Measurements from ENCODE around the gene CLRN2. TPM values are rescaled to one million over a fixed set of nuclear protein-coding genes. Genes with fewer than 3 reads are reported as not detected.

Gene CLRN2
- total and polyA plus RNA-seq, 2 of the 4 experiments (the other 2 are of a cell fraction): not detected

- Histone ChIP-seq H3K14ac (replicated peaks; ENCODE audit: low read depth, low read length) (no peak overlapping the region), H4K91ac (ENCODE audit: insufficient read depth, low read depth, low read length) (no peak overlapping the region), H3K9me3 (ENCODE audit: control insufficient read depth, insufficient read depth, low read length) (no peaks in the 10 kb centered on the region), H2BK5ac (ENCODE audit: low read depth, low read length, poor library complexity, severe bottlenecking) (no peak overlapping the region), H3K79me1 (ENCODE audit: low read depth in 1 of 2, low read length in 2 of 2) (no peaks in the 10 kb centered on the region), H2AFZ (replicated peaks; ENCODE audit: low read length, poor library complexity) (no peak overlapping the region), H3K27me3 (ENCODE audit: control insufficient read depth, insufficient read depth, low read length) (no peaks in the 10 kb centered on the region), H4K5ac (ENCODE audit: low read depth, low read length) (no peak overlapping the region), H2BK15ac (ENCODE audit: low read depth, low read length) (no peak overlapping the region), H2AK9ac (replicated peaks; ENCODE audit: low read depth, low read length, poor library complexity) (no peak overlapping the region), H3K18ac (ENCODE audit: low read depth, low read length) (no peak overlapping the region), H2BK20ac (ENCODE audit: low read depth, low read length) (no peak overlapping the region), H3K56ac (ENCODE audit: extremely low read depth, insufficient read depth, low read length) (no peak overlapping the region), H3K23ac (ENCODE audit: low read depth, low read length) (no peak overlapping the region), H3K9me1 (ENCODE audit: insufficient read depth, low read length) (no peaks in the 10 kb centered on the region), H4K8ac (ENCODE audit: low read depth in 2 of 2, low read length in 2 of 2) (no peak overlapping the region), H2BK120ac (ENCODE audit: low read depth, low read length) (no peak overlapping the region), H3K4me2 (ENCODE audit: low read depth, low read length) (no peak overlapping the region), H3K4me3 (ENCODE audit: insufficient read depth, low read depth, low read length) (no peak overlapping the region), H3K27ac (ENCODE audit: insufficient read depth, low read length) (no peak overlapping the region), H3K4ac (ENCODE audit: low read depth, low read length) (no peak overlapping the region), H3K36me3 (ENCODE audit: control insufficient read depth, insufficient read depth, low read length) (no peaks in the 10 kb centered on the region), H2AK5ac (ENCODE audit: low read depth, low read length) (no peak overlapping the region), H3K4me1 (ENCODE audit: control insufficient read depth, insufficient read depth, low read length) (peaks cover 1% of the 10 kb centered on the region; the same call in 1 of the 2 replicates), H4K20me1 (ENCODE audit: insufficient read depth, low read length) (no peaks in the 10 kb centered on the region), H3K9ac (ENCODE audit: low read depth, low read length) (no peak overlapping the region)
- no peak for DNase-seq
- ChIA-PET CTCF (no interaction called here), POLR2A (ENCODE audit: unreplicated experiment) (no interaction called here)
- BruUV-seq (replicated peaks): no TSS peak
- no peak for ATAC-seq (ENCODE audit: low read depth)
- in situ Hi-C loops (cut with MboI; ENCODE audit: low sequenced_read_pairs): loop anchor here (5.0 kb wide), 1 partner anchor 1047 kb away; no protein-coding TSS in a partner anchor
- intact Hi-C loops (cut with micrococcal nuclease): no loop called here
- WGBS, 2 experiments (ENCODE audit: extremely low coverage in 2 of 2, insufficient read length in 1 of 2): 89% methylated on average over 3 of the region's 11 CpGs; no CpG with 5 or more reads in 1 of the 2 experiments
- dilution Hi-C loops (cut with HindIII; ENCODE audit: low sequenced_read_pairs, unreplicated experiment): no loop called here
- TF ChIP-seq MXI1 (IDR thresholded peaks at IDR 0.05; ENCODE audit: borderline replicate concordance, low read depth, low read length) (no peak), FOS (IDR thresholded peaks at IDR 0.05; ENCODE audit: low read depth, low read length) (no peak), NFE2L2 (IDR thresholded peaks at IDR 0.05; ENCODE audit: low read depth, low read length) (no peak), RCOR1 (IDR thresholded peaks at IDR 0.05; ENCODE audit: insufficient replicate concordance, low read length) (no peak), POLR2A (IDR thresholded peaks at IDR 0.05; ENCODE audit: low read depth, low read length) (no peak), MAZ (IDR thresholded peaks at IDR 0.05; ENCODE audit: borderline replicate concordance, low read depth, low read length) (no peak), CHD1 (IDR thresholded peaks at IDR 0.05; ENCODE audit: low read depth, low read length) (no peak)
- TF ChIP-seq, protein P1, sequence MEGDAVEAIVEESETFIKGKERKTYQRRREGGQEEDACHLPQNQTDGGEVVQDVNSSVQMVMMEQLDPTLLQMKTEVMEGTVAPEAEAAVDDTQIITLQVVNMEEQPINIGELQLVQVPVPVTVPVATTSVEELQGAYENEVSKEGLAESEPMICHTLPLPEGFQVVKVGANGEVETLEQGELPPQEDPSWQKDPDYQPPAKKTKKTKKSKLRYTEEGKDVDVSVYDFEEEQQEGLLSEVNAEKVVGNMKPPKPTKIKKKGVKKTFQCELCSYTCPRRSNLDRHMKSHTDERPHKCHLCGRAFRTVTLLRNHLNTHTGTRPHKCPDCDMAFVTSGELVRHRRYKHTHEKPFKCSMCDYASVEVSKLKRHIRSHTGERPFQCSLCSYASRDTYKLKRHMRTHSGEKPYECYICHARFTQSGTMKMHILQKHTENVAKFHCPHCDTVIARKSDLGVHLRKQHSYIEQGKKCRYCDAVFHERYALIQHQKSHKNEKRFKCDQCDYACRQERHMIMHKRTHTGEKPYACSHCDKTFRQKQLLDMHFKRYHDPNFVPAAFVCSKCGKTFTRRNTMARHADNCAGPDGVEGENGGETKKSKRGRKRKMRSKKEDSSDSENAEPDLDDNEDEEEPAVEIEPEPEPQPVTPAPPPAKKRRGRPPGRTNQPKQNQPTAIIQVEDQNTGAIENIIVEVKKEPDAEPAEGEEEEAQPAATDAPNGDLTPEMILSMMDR (conservative IDR thresholded peaks at IDR 0.05; ENCODE audit: low read depth, low read length): no peak
Measured at GRCh38 chr4:17545374-17546140, 30.6 kb downstream of the CLRN2 start.
